SU-DHL-6 (cell line): ENCODE results near the gene VEZT.

Experiments
- EZH2phosphoT487 ChIP-seq: fragments of 200-600 bp; sonication (generic), shearing (Covaris generic); conservative IDR thresholded peaks from 2 replicates; pipeline ENCODE4 v1.6.1; 2018; ENCODE audit warnings: mild to moderate bottlenecking, antibody characterized with exemption, low read length, moderate library complexity, mixed read lengths
- TF ChIP-seq, protein P1 (sequence below): fragments of 200-600 bp; sonication (generic); IDR thresholded peaks from one replicate; pipeline ENCODE4 v1.5.1; 2017; ENCODE audit warnings: antibody characterized with exemption, mild to moderate bottlenecking, low read length, moderate library complexity; ENCODE audit not compliant: insufficient read depth, poor library complexity, severe bottlenecking

DNA sequence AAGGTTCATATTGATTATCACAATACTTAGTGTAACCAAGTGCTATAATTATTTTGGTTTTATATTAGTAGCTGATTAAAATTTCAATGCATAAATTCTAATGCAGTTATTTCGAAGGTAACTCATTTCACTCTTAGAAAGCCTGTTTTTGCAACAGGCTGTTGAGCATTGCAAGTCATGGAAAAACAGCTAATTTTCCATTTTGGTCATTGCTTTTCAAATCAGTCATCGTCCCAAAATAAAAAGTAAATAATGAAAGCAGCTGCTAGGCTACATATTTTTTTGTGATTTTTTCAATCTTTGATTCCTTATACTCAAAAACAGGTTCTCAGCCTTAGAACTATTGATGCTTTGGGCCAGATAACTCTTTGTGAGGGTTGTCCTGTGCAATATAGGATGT is 22.9 kb downstream of the VEZT start:
- TF ChIP-seq, protein P1, sequence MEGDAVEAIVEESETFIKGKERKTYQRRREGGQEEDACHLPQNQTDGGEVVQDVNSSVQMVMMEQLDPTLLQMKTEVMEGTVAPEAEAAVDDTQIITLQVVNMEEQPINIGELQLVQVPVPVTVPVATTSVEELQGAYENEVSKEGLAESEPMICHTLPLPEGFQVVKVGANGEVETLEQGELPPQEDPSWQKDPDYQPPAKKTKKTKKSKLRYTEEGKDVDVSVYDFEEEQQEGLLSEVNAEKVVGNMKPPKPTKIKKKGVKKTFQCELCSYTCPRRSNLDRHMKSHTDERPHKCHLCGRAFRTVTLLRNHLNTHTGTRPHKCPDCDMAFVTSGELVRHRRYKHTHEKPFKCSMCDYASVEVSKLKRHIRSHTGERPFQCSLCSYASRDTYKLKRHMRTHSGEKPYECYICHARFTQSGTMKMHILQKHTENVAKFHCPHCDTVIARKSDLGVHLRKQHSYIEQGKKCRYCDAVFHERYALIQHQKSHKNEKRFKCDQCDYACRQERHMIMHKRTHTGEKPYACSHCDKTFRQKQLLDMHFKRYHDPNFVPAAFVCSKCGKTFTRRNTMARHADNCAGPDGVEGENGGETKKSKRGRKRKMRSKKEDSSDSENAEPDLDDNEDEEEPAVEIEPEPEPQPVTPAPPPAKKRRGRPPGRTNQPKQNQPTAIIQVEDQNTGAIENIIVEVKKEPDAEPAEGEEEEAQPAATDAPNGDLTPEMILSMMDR, result no peak
- TF ChIP-seq EZH2phosphoT487, result no peak
